HEK293 (cell line): Measurements from ENCODE around the gene ENKUR.

Source experiments
- PRDM1 ChIP-seq: fragments of 450-650 bp; formaldehyde crosslinking; IDR thresholded peaks from 2 replicates; pipeline ENCODE4; 2016; ENCODE audit warnings: missing biosample characterization, missing genetic modification characterization
- ZNF37A ChIP-seq: fragments of 450-650 bp; IDR thresholded peaks from 2 replicates; pipeline ENCODE4 v1.5.1; 2018; ENCODE audit warnings: missing biosample characterization, missing genetic modification characterization
- ZNF654 ChIP-seq: fragments of 450-650 bp; formaldehyde crosslinking; IDR thresholded peaks from 2 replicates; pipeline ENCODE4 v1.5.1; 2016; ENCODE audit warnings: low read depth, missing biosample characterization, missing genetic modification characterization
- ZNF768 ChIP-seq: fragments of 450-650 bp; formaldehyde crosslinking; IDR thresholded peaks from 2 replicates; pipeline ENCODE4 v1.5.1; 2018; ENCODE audit warnings: missing biosample characterization, mild to moderate bottlenecking, missing genetic modification characterization
- ZXDB ChIP-seq: fragments of 450-650 bp; formaldehyde crosslinking; IDR thresholded peaks from 2 replicates; pipeline ENCODE4 v1.5.1; 2016; ENCODE audit warnings: missing biosample characterization, missing genetic modification characterization

- TF ChIP-seq ZNF768 (tag by site-specific recombination) (no peak), ZXDB (tag by site-specific recombination) (no peak), ZNF37A (tag by site-specific recombination) (no peak), PRDM1 (no peak), ZNF654 (tag by site-specific recombination) (no peak)
Measured at GRCh38 chr10:25014579-25014978, 1.4 kb downstream of the ENKUR start.
